Measurements from ENCODE around the gene CBX3. TPM values are rescaled to one million over a fixed set of nuclear protein-coding genes. Genes with fewer than 3 reads are reported as not detected.
"Not testable (repeated sequence)": the region's sequence is repeated elsewhere in the genome, so short reads cannot be mapped to it uniquely, and the experiment has no call there.

The CBX3 gene
- total RNA-seq (10 to 100 TPM; 35.0 to 53.3 TPM), polyA plus RNA-seq (10 to 100 TPM; 26.9 to 31.1 TPM)

- H3K9ac ChIP-seq (ENCODE audit: low read depth in 1 of 2, low read length in 2 of 2) = peak within 1 kb of the TSS; percentile 85 to 100
- WGBS = 6% methylated on average over 86 of the region's 86 CpGs
- peak; percentile 90 for DNase-seq (ENCODE audit: low spot score)
- H3K36me3 ChIP-seq (ENCODE audit: control insufficient read depth in 4 of 4, insufficient read depth in 3 of 4, low read depth in 1 of 4, low read length in 3 of 4) = peaks cover 2 to 16% (median 12%) of the 10 kb centered on the region in 4 donors
- peak within 1 kb of the TSS; percentile 82 to 100 (median 99) for H3K4me3 ChIP-seq (ENCODE audit: low read depth in 1 of 3, low read length in 3 of 3)
- no peaks in the 10 kb centered on the region for H3K9me3 ChIP-seq (ENCODE audit: control insufficient read depth in 4 of 4, low read length in 3 of 4)
- TF ChIP-seq HNF4A (conservative IDR thresholded peaks at IDR 0.05) (no peak), EGR1 (IDR thresholded peaks at IDR 0.05; ENCODE audit: low read depth in 2 of 2) (peak in 1 of 2 donors; percentile 51), SP1 (IDR thresholded peaks at IDR 0.05) (no peak), MAX (IDR thresholded peaks at IDR 0.05) (peak; percentile 15), FOXA1 (IDR thresholded peaks at IDR 0.05) (no peak), ATF3 (IDR thresholded peaks at IDR 0.05) (no peak), JUND (IDR thresholded peaks at IDR 0.05) (no peak), GABPA (IDR thresholded peaks at IDR 0.05 in 1 of 2, conservative IDR thresholded peaks at IDR 0.05 in 1 of 2) (no peak), RAD21 (IDR thresholded peaks at IDR 0.05) (no peak), FOXA2 (IDR thresholded peaks at IDR 0.05) (no peak)
- TF ChIP-seq, protein P1, sequence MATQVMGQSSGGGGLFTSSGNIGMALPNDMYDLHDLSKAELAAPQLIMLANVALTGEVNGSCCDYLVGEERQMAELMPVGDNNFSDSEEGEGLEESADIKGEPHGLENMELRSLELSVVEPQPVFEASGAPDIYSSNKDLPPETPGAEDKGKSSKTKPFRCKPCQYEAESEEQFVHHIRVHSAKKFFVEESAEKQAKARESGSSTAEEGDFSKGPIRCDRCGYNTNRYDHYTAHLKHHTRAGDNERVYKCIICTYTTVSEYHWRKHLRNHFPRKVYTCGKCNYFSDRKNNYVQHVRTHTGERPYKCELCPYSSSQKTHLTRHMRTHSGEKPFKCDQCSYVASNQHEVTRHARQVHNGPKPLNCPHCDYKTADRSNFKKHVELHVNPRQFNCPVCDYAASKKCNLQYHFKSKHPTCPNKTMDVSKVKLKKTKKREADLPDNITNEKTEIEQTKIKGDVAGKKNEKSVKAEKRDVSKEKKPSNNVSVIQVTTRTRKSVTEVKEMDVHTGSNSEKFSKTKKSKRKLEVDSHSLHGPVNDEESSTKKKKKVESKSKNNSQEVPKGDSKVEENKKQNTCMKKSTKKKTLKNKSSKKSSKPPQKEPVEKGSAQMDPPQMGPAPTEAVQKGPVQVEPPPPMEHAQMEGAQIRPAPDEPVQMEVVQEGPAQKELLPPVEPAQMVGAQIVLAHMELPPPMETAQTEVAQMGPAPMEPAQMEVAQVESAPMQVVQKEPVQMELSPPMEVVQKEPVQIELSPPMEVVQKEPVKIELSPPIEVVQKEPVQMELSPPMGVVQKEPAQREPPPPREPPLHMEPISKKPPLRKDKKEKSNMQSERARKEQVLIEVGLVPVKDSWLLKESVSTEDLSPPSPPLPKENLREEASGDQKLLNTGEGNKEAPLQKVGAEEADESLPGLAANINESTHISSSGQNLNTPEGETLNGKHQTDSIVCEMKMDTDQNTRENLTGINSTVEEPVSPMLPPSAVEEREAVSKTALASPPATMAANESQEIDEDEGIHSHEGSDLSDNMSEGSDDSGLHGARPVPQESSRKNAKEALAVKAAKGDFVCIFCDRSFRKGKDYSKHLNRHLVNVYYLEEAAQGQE (IDR thresholded peaks at IDR 0.05) = no peak
- H3K27me3 ChIP-seq (ENCODE audit: control insufficient read depth in 4 of 4, insufficient read depth in 4 of 4, low read length in 3 of 4) = no peaks in the 10 kb centered on the region
- H3K27ac ChIP-seq (ENCODE audit: low read depth in 1 of 2, low read length in 2 of 2) = peak within 1 kb of the TSS; percentile 98 to 99
- peaks cover 3 to 42% (median 27%) of the 10 kb centered on the region in 4 donors for H3K4me1 ChIP-seq (ENCODE audit: control insufficient read depth in 4 of 4, insufficient read depth in 4 of 4, low read length in 3 of 4)
Observed at GRCh38 chr7:26201247-26202018, at the start of gene CBX3. Gene CBX3, plus strand, starts transcription at chr7:26201745. Its CDS starts 1,254 bp downstream, at chr7:26202999.

DNA sequence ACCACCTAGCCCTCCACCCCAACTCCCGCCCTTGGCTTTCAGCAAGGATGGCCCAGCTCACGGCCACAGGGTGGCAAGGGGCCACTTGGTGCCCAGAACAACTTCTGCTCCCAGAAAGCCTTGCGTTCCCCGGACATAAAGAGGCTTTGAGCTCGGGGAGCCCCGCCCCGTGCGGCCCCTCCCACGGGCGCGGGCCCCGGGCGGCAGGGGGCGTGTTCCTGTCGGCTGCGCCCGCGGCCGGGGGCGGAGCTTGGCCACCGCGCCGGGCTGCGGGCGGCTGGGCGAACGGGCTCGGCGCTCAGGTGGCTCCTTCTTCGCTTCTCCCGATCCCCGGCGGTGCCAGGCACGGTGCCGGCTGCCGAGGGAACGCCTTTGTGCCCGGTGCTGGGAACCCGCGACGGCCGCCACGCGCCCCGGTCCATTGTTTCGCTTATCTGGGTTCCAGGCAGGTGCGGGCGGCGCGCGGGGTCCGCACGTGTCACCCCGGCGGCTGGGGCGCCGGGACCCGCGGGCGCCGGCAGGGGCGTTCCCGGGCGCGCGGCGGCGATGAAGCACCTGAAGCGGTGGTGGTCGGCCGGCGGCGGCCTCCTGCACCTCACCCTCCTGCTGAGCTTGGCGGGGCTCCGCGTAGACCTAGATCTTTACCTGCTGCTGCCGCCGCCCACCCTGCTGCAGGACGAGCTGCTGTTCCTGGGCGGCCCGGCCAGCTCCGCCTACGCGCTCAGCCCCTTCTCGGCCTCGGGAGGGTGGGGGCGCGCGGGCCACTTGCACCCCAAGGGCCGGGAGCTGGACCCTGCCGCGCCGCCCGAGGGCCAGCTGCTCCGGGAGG lies 49.4 kb upstream of the CBX3 start, which contains the start of gene NFE2L3:
TSS of gene NFE2L3 (plus strand) at position 246 of the 829 bp plus-strand sequence. CDS start at position 547, 301 bp downstream.
- peak; percentile 81 for DNase-seq (ENCODE audit: low spot score)
- no peak within 1 kb of the TSS for H3K27ac ChIP-seq (ENCODE audit: low read depth in 1 of 2, low read length in 2 of 2)
- H3K4me3 ChIP-seq (ENCODE audit: low read depth in 1 of 3, low read length in 3 of 3) = peak within 1 kb of the TSS; percentile 45 to 77 (median 48)
- H3K4me1 ChIP-seq (ENCODE audit: control insufficient read depth in 4 of 4, insufficient read depth in 4 of 4, low read length in 3 of 4) = peaks cover 0 to 10% (median 9%) of the 10 kb centered on the region in 4 donors
- H3K36me3 ChIP-seq (ENCODE audit: control insufficient read depth in 4 of 4, insufficient read depth in 3 of 4, low read depth in 1 of 4, low read length in 3 of 4) = no peaks in the 10 kb centered on the region
- peaks cover 0 to 3% (median 0%) of the 10 kb centered on the region in 4 donors for H3K27me3 ChIP-seq (ENCODE audit: control insufficient read depth in 4 of 4, insufficient read depth in 4 of 4, low read length in 3 of 4)
- TF ChIP-seq, protein P2, sequence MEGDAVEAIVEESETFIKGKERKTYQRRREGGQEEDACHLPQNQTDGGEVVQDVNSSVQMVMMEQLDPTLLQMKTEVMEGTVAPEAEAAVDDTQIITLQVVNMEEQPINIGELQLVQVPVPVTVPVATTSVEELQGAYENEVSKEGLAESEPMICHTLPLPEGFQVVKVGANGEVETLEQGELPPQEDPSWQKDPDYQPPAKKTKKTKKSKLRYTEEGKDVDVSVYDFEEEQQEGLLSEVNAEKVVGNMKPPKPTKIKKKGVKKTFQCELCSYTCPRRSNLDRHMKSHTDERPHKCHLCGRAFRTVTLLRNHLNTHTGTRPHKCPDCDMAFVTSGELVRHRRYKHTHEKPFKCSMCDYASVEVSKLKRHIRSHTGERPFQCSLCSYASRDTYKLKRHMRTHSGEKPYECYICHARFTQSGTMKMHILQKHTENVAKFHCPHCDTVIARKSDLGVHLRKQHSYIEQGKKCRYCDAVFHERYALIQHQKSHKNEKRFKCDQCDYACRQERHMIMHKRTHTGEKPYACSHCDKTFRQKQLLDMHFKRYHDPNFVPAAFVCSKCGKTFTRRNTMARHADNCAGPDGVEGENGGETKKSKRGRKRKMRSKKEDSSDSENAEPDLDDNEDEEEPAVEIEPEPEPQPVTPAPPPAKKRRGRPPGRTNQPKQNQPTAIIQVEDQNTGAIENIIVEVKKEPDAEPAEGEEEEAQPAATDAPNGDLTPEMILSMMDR (IDR thresholded peaks at IDR 0.05; ENCODE audit: low read depth, low read length, missing input control) = peak; percentile 12
- no peak for TF ChIP-seq HNF4A (conservative IDR thresholded peaks at IDR 0.05)
- no peak for TF ChIP-seq YY1 (IDR thresholded peaks at IDR 0.05)
- TF ChIP-seq EGR1 (IDR thresholded peaks at IDR 0.05; ENCODE audit: low read depth in 2 of 2) = no peak
- H3K9me3 ChIP-seq (ENCODE audit: control insufficient read depth in 4 of 4, low read length in 3 of 4) = no peaks in the 10 kb centered on the region
- 2% methylated on average over 95 of the region's 95 CpGs for WGBS
- H3K9ac ChIP-seq (ENCODE audit: low read depth in 1 of 2, low read length in 2 of 2) = no peak within 1 kb of the TSS

- not testable (repeated sequence) for H3K27ac ChIP-seq (ENCODE audit: low read depth in 1 of 2, low read length in 2 of 2); H3K9ac ChIP-seq (ENCODE audit: low read depth in 1 of 2, low read length in 2 of 2); H3K9me3 ChIP-seq (ENCODE audit: control insufficient read depth in 4 of 4, low read length in 3 of 4); H3K36me3 ChIP-seq (ENCODE audit: control insufficient read depth in 4 of 4, insufficient read depth in 3 of 4, low read depth in 1 of 4, low read length in 3 of 4); H3K27me3 ChIP-seq (ENCODE audit: control insufficient read depth in 4 of 4, insufficient read depth in 4 of 4, low read length in 3 of 4); DNase-seq (ENCODE audit: low spot score)
- Histone ChIP-seq H3K4me1 (ENCODE audit: control insufficient read depth in 4 of 4, insufficient read depth in 4 of 4, low read length in 3 of 4) (peaks cover 0 to 10% (median 9%) of the 10 kb centered on the region in 4 donors), H3K4me3 (ENCODE audit: low read depth in 1 of 3, low read length in 3 of 3) (peak overlapping the region in 2 of 3 donors; percentile 18 to 77)
- 5% methylated on average over 54 of the region's 54 CpGs for WGBS
Observed at GRCh38 chr7:26152782-26153240, 48.7 kb upstream of the CBX3 start.
